ENCODE results near the gene NOX1. TPM values are rescaled to one million over a fixed set of nuclear protein-coding genes. Genes with fewer than 3 reads are reported as not detected.

Gene NOX1
- total RNA-seq: not detected

DNA sequence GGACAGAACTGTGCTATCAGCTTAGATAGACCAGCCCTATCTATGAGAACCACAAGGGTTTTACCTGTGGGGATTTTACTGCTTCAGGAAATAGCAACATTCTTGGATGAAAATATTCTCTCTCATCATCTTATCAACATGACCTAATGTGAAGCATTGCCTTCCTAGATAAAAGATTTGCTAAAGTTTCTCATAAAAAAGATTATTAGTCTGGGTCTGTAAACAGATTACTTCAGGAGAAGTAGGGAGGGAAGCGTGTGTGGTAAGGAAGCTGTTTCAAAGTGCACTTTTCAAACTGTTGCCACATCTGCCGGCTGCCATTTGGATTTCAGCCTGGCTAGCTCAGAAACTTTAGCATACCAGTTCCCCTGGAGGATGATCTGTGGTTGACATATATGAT, at the start of gene NOX1:
NOX1 (minus strand) TSS at position 35 of the 400 bp plus-strand sequence. CDS start 220 bp downstream, outside the sequence.
- H3K4me1 ChIP-seq: no peaks in the 10 kb centered on the region
- no peak for DNase-seq
- no peak within 1 kb of the TSS for H3K4me3 ChIP-seq
- H3K27me3 ChIP-seq: peaks cover 0 to 6% (median 0%) of the 10 kb centered on the region in 4 donors
- intact Hi-C loops (cut with DNase I): no loop called here
- 41 to 53% methylated on average over 2 of the region's 2 CpGs for WGBS, 2 donors
- TF ChIP-seq POLR2A (IDR thresholded peaks at IDR 0.05): no peak
- TF ChIP-seq, protein P1, sequence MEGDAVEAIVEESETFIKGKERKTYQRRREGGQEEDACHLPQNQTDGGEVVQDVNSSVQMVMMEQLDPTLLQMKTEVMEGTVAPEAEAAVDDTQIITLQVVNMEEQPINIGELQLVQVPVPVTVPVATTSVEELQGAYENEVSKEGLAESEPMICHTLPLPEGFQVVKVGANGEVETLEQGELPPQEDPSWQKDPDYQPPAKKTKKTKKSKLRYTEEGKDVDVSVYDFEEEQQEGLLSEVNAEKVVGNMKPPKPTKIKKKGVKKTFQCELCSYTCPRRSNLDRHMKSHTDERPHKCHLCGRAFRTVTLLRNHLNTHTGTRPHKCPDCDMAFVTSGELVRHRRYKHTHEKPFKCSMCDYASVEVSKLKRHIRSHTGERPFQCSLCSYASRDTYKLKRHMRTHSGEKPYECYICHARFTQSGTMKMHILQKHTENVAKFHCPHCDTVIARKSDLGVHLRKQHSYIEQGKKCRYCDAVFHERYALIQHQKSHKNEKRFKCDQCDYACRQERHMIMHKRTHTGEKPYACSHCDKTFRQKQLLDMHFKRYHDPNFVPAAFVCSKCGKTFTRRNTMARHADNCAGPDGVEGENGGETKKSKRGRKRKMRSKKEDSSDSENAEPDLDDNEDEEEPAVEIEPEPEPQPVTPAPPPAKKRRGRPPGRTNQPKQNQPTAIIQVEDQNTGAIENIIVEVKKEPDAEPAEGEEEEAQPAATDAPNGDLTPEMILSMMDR (IDR thresholded peaks at IDR 0.05): no peak
- no peaks in the 10 kb centered on the region for H3K9me3 ChIP-seq
- no peaks in the 10 kb centered on the region for H3K36me3 ChIP-seq
- no peak within 1 kb of the TSS for H3K27ac ChIP-seq

- TF ChIP-seq, protein P1 (IDR thresholded peaks at IDR 0.05): no peak
- TF ChIP-seq POLR2A (IDR thresholded peaks at IDR 0.05): no peak
- H3K9me3 ChIP-seq: no peaks in the 10 kb centered on the region
- H3K4me3 ChIP-seq: no peak overlapping the region
- intact Hi-C loops (cut with DNase I): no loop called here
- H3K27me3 ChIP-seq: no peaks in the 10 kb centered on the region
- H3K27ac ChIP-seq: no peak overlapping the region
- DNase-seq: no peak
- no peaks in the 10 kb centered on the region for H3K36me3 ChIP-seq
- 40 to 60% methylated on average over 2 of the region's 2 CpGs for WGBS, 2 donors
- H3K4me1 ChIP-seq: no peaks in the 10 kb centered on the region
Measured at GRCh38 chrX:100915562-100915961, 41.4 kb upstream of the NOX1 start.

- intact Hi-C loops (cut with DNase I): no loop called here
- no peaks in the 10 kb centered on the region for H3K9me3 ChIP-seq
- H3K36me3 ChIP-seq: no peaks in the 10 kb centered on the region
- H3K4me3 ChIP-seq: no peak overlapping the region
- TF ChIP-seq, protein P1 (IDR thresholded peaks at IDR 0.05): no peak
- TF ChIP-seq POLR2A (IDR thresholded peaks at IDR 0.05): no peak
- 82 to 93% methylated on average over 2 of the region's 3 CpGs for WGBS, 2 donors
- H3K27me3 ChIP-seq: no peaks in the 10 kb centered on the region
- H3K4me1 ChIP-seq: no peaks in the 10 kb centered on the region
- DNase-seq: no peak
- H3K27ac ChIP-seq: no peak overlapping the region
Measured at GRCh38 chrX:100913111-100913510, 39.0 kb upstream of the NOX1 start.

DNA sequence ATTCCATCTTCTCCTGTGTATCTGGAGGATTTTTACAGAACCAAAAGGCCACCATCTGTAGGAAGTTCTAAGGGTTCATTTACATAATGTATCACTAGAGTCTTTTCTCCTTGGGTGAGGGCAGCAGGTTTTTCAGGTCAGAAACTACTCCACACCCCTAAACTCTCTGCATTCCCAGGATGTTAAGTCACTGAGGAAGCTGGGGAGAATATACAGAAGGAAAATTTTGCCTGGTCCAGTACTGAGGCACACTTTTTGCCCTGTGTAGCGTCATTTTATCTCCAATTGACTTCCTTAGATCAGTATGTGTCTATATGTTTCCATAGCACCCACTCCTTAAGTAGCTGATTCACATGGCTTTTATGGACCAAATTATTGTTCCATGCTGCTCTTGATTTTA, 37.6 kb upstream of the NOX1 start:
- no peak for TF ChIP-seq POLR2A (IDR thresholded peaks at IDR 0.05)
- TF ChIP-seq, protein P1 (IDR thresholded peaks at IDR 0.05): no peak
- Histone ChIP-seq H3K9me3 (no peaks in the 10 kb centered on the region), H3K4me3 (no peak overlapping the region), H3K36me3 (no peaks in the 10 kb centered on the region), H3K27me3 (no peaks in the 10 kb centered on the region), H3K4me1 (no peaks in the 10 kb centered on the region), H3K27ac (peak overlapping the region in 2 of 4 donors; percentile 45 to 61)
- DNase-seq: no peak
- intact Hi-C loops (cut with DNase I): no loop called here
- WGBS, 2 donors: 44 to 56% methylated on average over 1 of the region's 1 CpG

DNA sequence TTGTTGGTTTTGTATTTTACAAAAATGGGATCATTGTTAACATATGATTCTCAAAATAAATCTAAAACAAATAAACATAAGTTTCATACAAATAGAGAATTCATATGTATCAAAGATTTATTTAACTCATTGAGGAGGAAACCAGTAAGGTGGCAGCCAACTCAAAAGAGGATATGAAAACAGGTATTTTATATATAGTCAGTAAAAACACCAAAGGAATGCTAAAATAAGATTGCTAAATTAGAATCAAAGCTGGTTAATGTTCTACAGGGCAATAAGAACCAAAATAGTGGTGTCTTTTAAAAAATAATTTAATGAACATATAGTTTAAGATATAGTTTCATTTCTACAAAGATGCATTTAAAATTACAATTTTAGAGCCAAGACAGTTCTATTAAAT, 31.5 kb upstream of the NOX1 start:
- no peaks in the 10 kb centered on the region for H3K4me1 ChIP-seq
- DNase-seq: no peak
- intact Hi-C loops (cut with DNase I): no loop called here
- TF ChIP-seq POLR2A (IDR thresholded peaks at IDR 0.05): no peak
- TF ChIP-seq, protein P1 (IDR thresholded peaks at IDR 0.05): no peak
- no peaks in the 10 kb centered on the region for H3K9me3 ChIP-seq
- H3K4me3 ChIP-seq: no peak overlapping the region
- H3K27ac ChIP-seq: no peak overlapping the region
- no peaks in the 10 kb centered on the region for H3K36me3 ChIP-seq
- no peaks in the 10 kb centered on the region for H3K27me3 ChIP-seq

Data from esophagus squamous epithelium (tissue), 5 donors.